Measurements from ENCODE around the gene ERAP2.

- TF ChIP-seq POLR2A (IDR thresholded peaks at IDR 0.05; ENCODE audit: low read length) (no peak), GATA1 (IDR thresholded peaks at IDR 0.05; ENCODE audit: low read depth, low read length) (no peak)
These were observed 23.5 kb upstream of the ERAP2 start for GRCh38 chr5:96852759-96853158.
